ENCODE data around the gene SUSD5.
A peak's percentile ranks its signal among the peaks of the same experiment; 100 is the strongest.

- 0 out of 2 replicates have a peak, but pooled peaks have one; percentile 6 for TF ChIP-seq GATA2 (IDR thresholded peaks at IDR 0.05; ENCODE audit: low read depth, low read length)
- TF ChIP-seq GATA3 (IDR thresholded peaks at IDR 0.05; ENCODE audit: low read depth, low read length) = no peak
Measured at GRCh38 chr3:33113772-33114621, 104.6 kb downstream of the SUSD5 start, which contains the start of gene CRTAP.
